HCT116 (cell line): Measurements from ENCODE around the gene MTMR10.

Experiments used
- EZH2 ChIP-seq: fragments of 200-600 bp; sonication (generic); IDR thresholded peaks from 2 replicates; pipeline ENCODE4 v1.6.1; 2017; ENCODE audit warnings: antibody characterized with exemption, mixed run types
- EZH2phosphoT487 ChIP-seq: fragments of 200-600 bp; IDR thresholded peaks from 2 replicates; pipeline ENCODE4 v1.6.1; 2018; ENCODE audit warnings: antibody characterized with exemption, borderline replicate concordance
- FOSL1 ChIP-seq: IDR thresholded peaks from 2 replicates; pipeline ENCODE4 v1.6.1; 2012; ENCODE audit warnings: low read depth
- JUND ChIP-seq: IDR thresholded peaks from 2 replicates; pipeline ENCODE4 v1.6.1; 2012
- POLR2A ChIP-seq: IDR thresholded peaks from 2 replicates; pipeline ENCODE4 v1.7.0; 2011; ENCODE audit warnings: borderline replicate concordance; ENCODE audit not compliant: insufficient read depth, insufficient read length; ENCODE audit errors: extremely low read depth
- RAD21 ChIP-seq: IDR thresholded peaks from 2 replicates; pipeline ENCODE4 v1.6.1; 2012; ENCODE audit warnings: low read depth, mild to moderate bottlenecking
- ZFX ChIP-seq: fragments of 450-650 bp; IDR thresholded peaks from 2 replicates; pipeline ENCODE4 v1.6.1; 2017
- TF ChIP-seq, protein P1 (sequence below), 3 experiments: fragments of 200-600 bp in 1 of 3; sonication (generic) in 1 of 3; IDR thresholded peaks in 2 of 3; conservative IDR thresholded peaks in 1 of 3; 2 replicates each; pipeline ENCODE4 v1.5.1; 2012 to 2017; ENCODE audit warnings: low read depth in 2 of 3, low read length in 2 of 3, antibody characterized with exemption in 1 of 3, borderline replicate concordance in 1 of 3, control low read depth in 1 of 3, mild to moderate bottlenecking in 1 of 3, mixed read lengths in 1 of 3, mixed run types in 1 of 3, moderate library complexity in 1 of 3; ENCODE audit not compliant: insufficient read depth in 1 of 3
- TF ChIP-seq, protein P2 (sequence below): IDR thresholded peaks from 2 replicates; pipeline ENCODE4 v1.6.1; 2012; ENCODE audit warnings: low read depth

DNA sequence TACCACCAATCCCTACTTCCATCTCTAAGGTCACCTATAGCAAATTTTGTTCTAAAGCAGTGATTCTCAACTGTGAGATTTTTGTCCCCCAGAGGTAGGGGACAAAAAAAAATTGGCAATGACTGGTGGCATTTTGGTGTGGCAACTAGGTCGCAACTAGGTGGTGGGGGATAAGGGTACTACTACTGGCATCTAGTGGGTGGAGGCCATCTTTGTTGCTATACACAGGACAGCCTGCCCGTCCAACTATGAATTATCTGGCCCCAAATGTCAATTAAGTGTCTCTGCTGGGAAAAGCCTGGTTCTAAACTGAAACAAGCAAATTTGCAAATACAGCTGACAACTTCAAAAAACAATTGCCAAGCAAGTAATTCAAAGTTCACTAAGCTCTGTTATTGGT, 1.4 kb downstream of the MTMR10 start:
- TF ChIP-seq, protein P1, sequence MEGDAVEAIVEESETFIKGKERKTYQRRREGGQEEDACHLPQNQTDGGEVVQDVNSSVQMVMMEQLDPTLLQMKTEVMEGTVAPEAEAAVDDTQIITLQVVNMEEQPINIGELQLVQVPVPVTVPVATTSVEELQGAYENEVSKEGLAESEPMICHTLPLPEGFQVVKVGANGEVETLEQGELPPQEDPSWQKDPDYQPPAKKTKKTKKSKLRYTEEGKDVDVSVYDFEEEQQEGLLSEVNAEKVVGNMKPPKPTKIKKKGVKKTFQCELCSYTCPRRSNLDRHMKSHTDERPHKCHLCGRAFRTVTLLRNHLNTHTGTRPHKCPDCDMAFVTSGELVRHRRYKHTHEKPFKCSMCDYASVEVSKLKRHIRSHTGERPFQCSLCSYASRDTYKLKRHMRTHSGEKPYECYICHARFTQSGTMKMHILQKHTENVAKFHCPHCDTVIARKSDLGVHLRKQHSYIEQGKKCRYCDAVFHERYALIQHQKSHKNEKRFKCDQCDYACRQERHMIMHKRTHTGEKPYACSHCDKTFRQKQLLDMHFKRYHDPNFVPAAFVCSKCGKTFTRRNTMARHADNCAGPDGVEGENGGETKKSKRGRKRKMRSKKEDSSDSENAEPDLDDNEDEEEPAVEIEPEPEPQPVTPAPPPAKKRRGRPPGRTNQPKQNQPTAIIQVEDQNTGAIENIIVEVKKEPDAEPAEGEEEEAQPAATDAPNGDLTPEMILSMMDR (IDR thresholded peaks at IDR 0.05 in 2 of 3, conservative IDR thresholded peaks at IDR 0.05 in 1 of 3; ENCODE audit: borderline replicate concordance in 1 of 3, insufficient read depth in 1 of 3, low read depth in 2 of 3, low read length in 2 of 3), result peak in 1 of 3 experiments; percentile 24; a peak in 2 of 6 replicates
- TF ChIP-seq EZH2 (no peak), JUND (no peak), EZH2phosphoT487 (no peak), POLR2A (no peak), FOSL1 (no peak), ZFX (no peak), RAD21 (no peak)
- TF ChIP-seq, protein P2, sequence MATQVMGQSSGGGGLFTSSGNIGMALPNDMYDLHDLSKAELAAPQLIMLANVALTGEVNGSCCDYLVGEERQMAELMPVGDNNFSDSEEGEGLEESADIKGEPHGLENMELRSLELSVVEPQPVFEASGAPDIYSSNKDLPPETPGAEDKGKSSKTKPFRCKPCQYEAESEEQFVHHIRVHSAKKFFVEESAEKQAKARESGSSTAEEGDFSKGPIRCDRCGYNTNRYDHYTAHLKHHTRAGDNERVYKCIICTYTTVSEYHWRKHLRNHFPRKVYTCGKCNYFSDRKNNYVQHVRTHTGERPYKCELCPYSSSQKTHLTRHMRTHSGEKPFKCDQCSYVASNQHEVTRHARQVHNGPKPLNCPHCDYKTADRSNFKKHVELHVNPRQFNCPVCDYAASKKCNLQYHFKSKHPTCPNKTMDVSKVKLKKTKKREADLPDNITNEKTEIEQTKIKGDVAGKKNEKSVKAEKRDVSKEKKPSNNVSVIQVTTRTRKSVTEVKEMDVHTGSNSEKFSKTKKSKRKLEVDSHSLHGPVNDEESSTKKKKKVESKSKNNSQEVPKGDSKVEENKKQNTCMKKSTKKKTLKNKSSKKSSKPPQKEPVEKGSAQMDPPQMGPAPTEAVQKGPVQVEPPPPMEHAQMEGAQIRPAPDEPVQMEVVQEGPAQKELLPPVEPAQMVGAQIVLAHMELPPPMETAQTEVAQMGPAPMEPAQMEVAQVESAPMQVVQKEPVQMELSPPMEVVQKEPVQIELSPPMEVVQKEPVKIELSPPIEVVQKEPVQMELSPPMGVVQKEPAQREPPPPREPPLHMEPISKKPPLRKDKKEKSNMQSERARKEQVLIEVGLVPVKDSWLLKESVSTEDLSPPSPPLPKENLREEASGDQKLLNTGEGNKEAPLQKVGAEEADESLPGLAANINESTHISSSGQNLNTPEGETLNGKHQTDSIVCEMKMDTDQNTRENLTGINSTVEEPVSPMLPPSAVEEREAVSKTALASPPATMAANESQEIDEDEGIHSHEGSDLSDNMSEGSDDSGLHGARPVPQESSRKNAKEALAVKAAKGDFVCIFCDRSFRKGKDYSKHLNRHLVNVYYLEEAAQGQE, result no peak
